Ishikawa (cell line): Measurements from ENCODE around the gene ALAD.

Experiments
- CEBPB ChIP-seq: IDR thresholded peaks from 2 replicates; pipeline ENCODE4 v1.6.1; 2012
- CREB1 ChIP-seq: IDR thresholded peaks from 2 replicates; pipeline ENCODE4 v1.6.1; 2012; ENCODE audit warnings: low read depth
- EGR1 ChIP-seq: IDR thresholded peaks from 2 replicates; pipeline ENCODE4 v1.6.1; 2012
- EP300 ChIP-seq: IDR thresholded peaks from 2 replicates; pipeline ENCODE4 v1.6.1; 2012; ENCODE audit warnings: borderline replicate concordance
- FOXM1 ChIP-seq: IDR thresholded peaks from 2 replicates; pipeline ENCODE4 v1.6.1; 2012; ENCODE audit warnings: low read depth, borderline replicate concordance
- MAX ChIP-seq: IDR thresholded peaks from 2 replicates; pipeline ENCODE4 v1.6.1; 2012
- NFIC ChIP-seq: IDR thresholded peaks from 2 replicates; pipeline ENCODE4 v1.6.1; 2012
- RAD21 ChIP-seq: IDR thresholded peaks from 2 replicates; pipeline ENCODE4 v1.6.1; 2012; ENCODE audit warnings: low read depth
- REST ChIP-seq: IDR thresholded peaks from 2 replicates; pipeline ENCODE4 v1.6.1; 2012; ENCODE audit warnings: low read depth, mild to moderate bottlenecking
- TAF1 ChIP-seq: IDR thresholded peaks from 2 replicates; pipeline ENCODE4 v1.6.1; 2012; ENCODE audit warnings: low read depth, mild to moderate bottlenecking
- TCF12 ChIP-seq: IDR thresholded peaks from 2 replicates; pipeline ENCODE4 v1.6.1; 2012; ENCODE audit warnings: low read depth
- TEAD4 ChIP-seq: IDR thresholded peaks from 2 replicates; pipeline ENCODE4 v1.6.1; 2012
- USF1 ChIP-seq: IDR thresholded peaks from 2 replicates; pipeline ENCODE4 v1.6.1; 2012
- YY1 ChIP-seq: IDR thresholded peaks from 2 replicates; pipeline ENCODE4 v1.6.1; 2012; ENCODE audit warnings: low read depth
- ZBTB7A ChIP-seq: IDR thresholded peaks from 2 replicates; pipeline ENCODE4 v1.6.1; 2012; ENCODE audit warnings: low read depth

The ALAD gene

GRCh38 chr9:113376634-113377567 lies 24.2 kb downstream of the ALAD start, which contains the start of gene HDHD3:
HDHD3 (minus strand) TSS chr9:113376986; CDS start chr9:113374354, 2,632 bp downstream.
- TF ChIP-seq MAX = peak; percentile 42
- TF ChIP-seq TAF1 = peak; percentile 64; the same call in 1 of the 2 replicates
- peak; percentile 41; the same call in 1 of the 2 replicates for TF ChIP-seq USF1
- no peak for TF ChIP-seq YY1
- TF ChIP-seq ZBTB7A = peak; percentile 70
- TF ChIP-seq TCF12 = no peak
- no peak for TF ChIP-seq CEBPB
- TF ChIP-seq NFIC = no peak

GRCh38 chr9:113375057-113376023 lies 25.7 kb downstream of the ALAD start:
- no peak for TF ChIP-seq REST
- no peak for TF ChIP-seq MAX
- TF ChIP-seq FOXM1 = no peak
- TF ChIP-seq USF1 = no peak
- no peak for TF ChIP-seq CREB1
- no peak for TF ChIP-seq TEAD4
- TF ChIP-seq TCF12 = no peak
- no peak for TF ChIP-seq YY1
- TF ChIP-seq ZBTB7A = no peak
- no peak for TF ChIP-seq EGR1
- no peak for TF ChIP-seq EP300
- no peak for TF ChIP-seq TAF1
- TF ChIP-seq NFIC = no peak
- no peak for TF ChIP-seq CEBPB
- TF ChIP-seq RAD21 = no peak

- TF ChIP-seq EP300 = no peak
- no peak for TF ChIP-seq TEAD4
- TF ChIP-seq MAX = no peak
- TF ChIP-seq RAD21 = no peak
- no peak for TF ChIP-seq REST
- TF ChIP-seq CREB1 = no peak
- no peak for TF ChIP-seq EGR1
- no peak for TF ChIP-seq ZBTB7A
- no peak for TF ChIP-seq NFIC
- no peak for TF ChIP-seq TCF12
- TF ChIP-seq CEBPB = no peak
- no peak for TF ChIP-seq USF1
- TF ChIP-seq TAF1 = no peak
- no peak for TF ChIP-seq FOXM1
- TF ChIP-seq YY1 = no peak
Measured at GRCh38 chr9:113373676-113374392, 27.2 kb downstream of the ALAD start.

GRCh38 chr9:113373256-113373655 lies 27.8 kb downstream of the ALAD start:
- TF ChIP-seq CEBPB = no peak
- TF ChIP-seq YY1 = no peak
- TF ChIP-seq EGR1 = no peak
- TF ChIP-seq REST = no peak
- TF ChIP-seq ZBTB7A = no peak
- no peak for TF ChIP-seq TCF12
- TF ChIP-seq FOXM1 = no peak
- TF ChIP-seq TEAD4 = no peak
- no peak for TF ChIP-seq CREB1
- no peak for TF ChIP-seq NFIC
- no peak for TF ChIP-seq MAX
- TF ChIP-seq TAF1 = no peak
- no peak for TF ChIP-seq USF1
- no peak for TF ChIP-seq EP300
- TF ChIP-seq RAD21 = no peak
